ENCODE results near the gene NIP7. TPM values are rescaled to one million over a fixed set of nuclear protein-coding genes. Genes with fewer than 3 reads are reported as not detected.

Gene NIP7
- total RNA-seq, 1 donor from 2014 or later = 45.5 TPM

- peak; percentile 58 for FAIRE-seq
- H3K4me3 ChIP-seq (ENCODE audit: low read depth, low read length) = no peak overlapping the region
- H3K27me3 ChIP-seq (ENCODE audit: control insufficient read depth, insufficient read depth, low read length) = no peaks in the 10 kb centered on the region
- peaks cover 62% of the 10 kb centered on the region for H3K36me3 ChIP-seq (ENCODE audit: control insufficient read depth, insufficient read depth, low read length)
- DNase-seq (ENCODE audit: low read depth) = no peak
- TF ChIP-seq CTCF (IDR thresholded peaks at IDR 0.05; ENCODE audit: insufficient read depth, low read length, severe bottlenecking) = no peak
Observed at GRCh38 chr16:69319826-69320739, 19.5 kb upstream of the NIP7 start.

- Histone ChIP-seq H3K27me3 (ENCODE audit: control insufficient read depth, insufficient read depth, low read length) (no peaks in the 10 kb centered on the region), H3K4me3 (ENCODE audit: low read depth, low read length) (no peak overlapping the region), H3K36me3 (ENCODE audit: control insufficient read depth, insufficient read depth, low read length) (peaks cover 59% of the 10 kb centered on the region)
- DNase-seq (ENCODE audit: low read depth) (no peak), FAIRE-seq (no peak)
- no peak for TF ChIP-seq CTCF (IDR thresholded peaks at IDR 0.05; ENCODE audit: insufficient read depth, low read length, severe bottlenecking)
Observed at GRCh38 chr16:69320740-69321073, 18.9 kb upstream of the NIP7 start.

GRCh38 chr16:69321080-69321479 lies 18.5 kb upstream of the NIP7 start:
- TF ChIP-seq CTCF (IDR thresholded peaks at IDR 0.05; ENCODE audit: insufficient read depth, low read length, severe bottlenecking) = no peak
- H3K36me3 ChIP-seq (ENCODE audit: control insufficient read depth, insufficient read depth, low read length) = peaks cover 58% of the 10 kb centered on the region
- DNase-seq (ENCODE audit: low read depth) (no peak), FAIRE-seq (no peak)
- H3K27me3 ChIP-seq (ENCODE audit: control insufficient read depth, insufficient read depth, low read length) = no peaks in the 10 kb centered on the region
- H3K4me3 ChIP-seq (ENCODE audit: low read depth, low read length) = no peak overlapping the region

- no peak for TF ChIP-seq CTCF (IDR thresholded peaks at IDR 0.05; ENCODE audit: insufficient read depth, low read length, severe bottlenecking)
- Histone ChIP-seq H3K36me3 (ENCODE audit: control insufficient read depth, insufficient read depth, low read length) (peaks cover 47% of the 10 kb centered on the region), H3K4me3 (ENCODE audit: low read depth, low read length) (no peak overlapping the region), H3K27me3 (ENCODE audit: control insufficient read depth, insufficient read depth, low read length) (no peaks in the 10 kb centered on the region)
- FAIRE-seq (no peak), DNase-seq (ENCODE audit: low read depth) (no peak)
Observed at GRCh38 chr16:69322343-69322742, 17.2 kb upstream of the NIP7 start.

- no peaks in the 10 kb centered on the region for H3K27me3 ChIP-seq (ENCODE audit: control insufficient read depth, insufficient read depth, low read length)
- no peak for FAIRE-seq
- TF ChIP-seq CTCF (IDR thresholded peaks at IDR 0.05; ENCODE audit: insufficient read depth, low read length, severe bottlenecking) = no peak
- peaks cover 44% of the 10 kb centered on the region for H3K36me3 ChIP-seq (ENCODE audit: control insufficient read depth, insufficient read depth, low read length)
- no peak for DNase-seq (ENCODE audit: low read depth)
- H3K4me3 ChIP-seq (ENCODE audit: low read depth, low read length) = no peak overlapping the region
Observed at GRCh38 chr16:69323415-69323814, 16.2 kb upstream of the NIP7 start.

Data from bronchial epithelial cell (primary cell).